Measurements from ENCODE around the gene DNAJC11.
"Not testable (repeated sequence)": the region's sequence is repeated elsewhere in the genome, so short reads cannot be mapped to it uniquely, and the experiment has no call there.

GRCh38 chr1:6640867-6641266 is 60.7 kb downstream of the DNAJC11 start:
- not testable (repeated sequence) for TF ChIP-seq EZH2phosphoT487 (IDR thresholded peaks at IDR 0.05; ENCODE audit: low read length); CTCF (IDR thresholded peaks at IDR 0.05; ENCODE audit: low read length); EZH2 (optimal IDR thresholded peaks at IDR 0.05; ENCODE audit: low read depth, low read length)

All from MM.1S (cell line).